Hematopoietic multipotent progenitor cell treated with erythropoietin and hydrocortisone succinate and interleukin-3 and kit ligand, for 8 days (in vitro differentiated cells): ENCODE measurements around the gene RPL39L.

ENCODE experiments used
- DNase-seq: peaks from one replicate; pipeline ENCODE4 v3.0.0-alpha.2; 2015

Gene RPL39L

GRCh38 chr3:187088701-187089100 is 50.6 kb downstream of the RPL39L start:
- no peak for DNase-seq

- DNase-seq: no peak
Observed at GRCh38 chr3:187086831-187087230, 52.5 kb downstream of the RPL39L start.

- no peak for DNase-seq
Observed at GRCh38 chr3:187085933-187086332, 53.4 kb downstream of the RPL39L start.

- no peak for DNase-seq
Observed at GRCh38 chr3:187085021-187085666, 54.2 kb downstream of the RPL39L start.

GRCh38 chr3:187084580-187084979 is 54.7 kb downstream of the RPL39L start:
- no peak for DNase-seq

GRCh38 chr3:187084126-187084525 is 55.2 kb downstream of the RPL39L start:
- DNase-seq: no peak

GRCh38 chr3:187082758-187083375 is 56.4 kb downstream of the RPL39L start:
- no peak for DNase-seq

GRCh38 chr3:187080799-187081450 is 58.4 kb downstream of the RPL39L start:
- no peak for DNase-seq

GRCh38 chr3:187079090-187080022 is 59.9 kb downstream of the RPL39L start:
- DNase-seq: no peak

GRCh38 chr3:187077537-187077936 is 61.8 kb downstream of the RPL39L start:
- no peak for DNase-seq

GRCh38 chr3:187077085-187077484 is 62.2 kb downstream of the RPL39L start:
- no peak for DNase-seq

GRCh38 chr3:187076297-187076696 is 63.0 kb downstream of the RPL39L start:
- DNase-seq: no peak

- no peak for DNase-seq
Observed at GRCh38 chr3:187074846-187075245, 64.5 kb downstream of the RPL39L start.

GRCh38 chr3:187073581-187074098 is 65.7 kb downstream of the RPL39L start:
- no peak for DNase-seq

- DNase-seq: peak; percentile 32
Observed at GRCh38 chr3:187072511-187072910, 66.8 kb downstream of the RPL39L start.

GRCh38 chr3:187072102-187072501 is 67.2 kb downstream of the RPL39L start:
- DNase-seq: no peak
